Measurements from ENCODE around the gene ZNF883. TPM values are rescaled to one million over a fixed set of nuclear protein-coding genes. Genes with fewer than 3 reads are reported as not detected.
"Not testable (repeated sequence)": the region's sequence is repeated elsewhere in the genome, so short reads cannot be mapped to it uniquely, and the experiment has no call there.

The ZNF883 gene
- 4.3 and 4.4 TPM in 2 replicates for total RNA-seq (ENCODE audit: low replicate concordance)

DNA sequence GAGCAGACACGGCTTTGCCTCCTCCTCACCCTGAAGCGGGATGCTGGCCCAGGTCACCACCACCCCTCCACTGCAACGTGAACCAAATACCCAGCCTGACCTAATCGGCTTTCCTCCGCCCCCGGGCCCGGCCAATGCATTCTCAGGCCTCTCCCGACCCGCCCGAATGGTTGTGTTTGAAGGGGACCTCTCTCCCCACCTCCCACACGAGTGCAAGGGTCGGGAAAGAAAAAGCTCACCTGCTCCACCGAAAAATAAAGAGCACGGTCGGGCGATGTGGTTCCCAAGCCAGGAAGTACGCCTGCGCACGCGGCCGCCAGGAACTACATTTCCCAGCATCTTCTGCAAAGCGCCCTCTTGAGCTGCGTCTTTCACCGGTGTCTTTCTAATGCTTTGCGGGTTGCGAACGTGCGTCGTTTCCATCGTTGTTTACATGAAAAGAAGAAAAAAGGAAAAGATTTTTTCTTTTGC is at the start of gene ZNF883:
Gene ZNF883 (minus strand): TSS at position 282 of the 471 bp plus-strand sequence.
- peak within 1 kb of the TSS; percentile 45 for H3K4me3 ChIP-seq (ENCODE audit: low read depth, low read length)
- TF ChIP-seq, protein P1, sequence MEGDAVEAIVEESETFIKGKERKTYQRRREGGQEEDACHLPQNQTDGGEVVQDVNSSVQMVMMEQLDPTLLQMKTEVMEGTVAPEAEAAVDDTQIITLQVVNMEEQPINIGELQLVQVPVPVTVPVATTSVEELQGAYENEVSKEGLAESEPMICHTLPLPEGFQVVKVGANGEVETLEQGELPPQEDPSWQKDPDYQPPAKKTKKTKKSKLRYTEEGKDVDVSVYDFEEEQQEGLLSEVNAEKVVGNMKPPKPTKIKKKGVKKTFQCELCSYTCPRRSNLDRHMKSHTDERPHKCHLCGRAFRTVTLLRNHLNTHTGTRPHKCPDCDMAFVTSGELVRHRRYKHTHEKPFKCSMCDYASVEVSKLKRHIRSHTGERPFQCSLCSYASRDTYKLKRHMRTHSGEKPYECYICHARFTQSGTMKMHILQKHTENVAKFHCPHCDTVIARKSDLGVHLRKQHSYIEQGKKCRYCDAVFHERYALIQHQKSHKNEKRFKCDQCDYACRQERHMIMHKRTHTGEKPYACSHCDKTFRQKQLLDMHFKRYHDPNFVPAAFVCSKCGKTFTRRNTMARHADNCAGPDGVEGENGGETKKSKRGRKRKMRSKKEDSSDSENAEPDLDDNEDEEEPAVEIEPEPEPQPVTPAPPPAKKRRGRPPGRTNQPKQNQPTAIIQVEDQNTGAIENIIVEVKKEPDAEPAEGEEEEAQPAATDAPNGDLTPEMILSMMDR (IDR thresholded peaks at IDR 0.05; ENCODE audit: insufficient read depth, low read length): no peak
- DNase-seq (ENCODE audit: low read depth): peak; percentile 49

DNA sequence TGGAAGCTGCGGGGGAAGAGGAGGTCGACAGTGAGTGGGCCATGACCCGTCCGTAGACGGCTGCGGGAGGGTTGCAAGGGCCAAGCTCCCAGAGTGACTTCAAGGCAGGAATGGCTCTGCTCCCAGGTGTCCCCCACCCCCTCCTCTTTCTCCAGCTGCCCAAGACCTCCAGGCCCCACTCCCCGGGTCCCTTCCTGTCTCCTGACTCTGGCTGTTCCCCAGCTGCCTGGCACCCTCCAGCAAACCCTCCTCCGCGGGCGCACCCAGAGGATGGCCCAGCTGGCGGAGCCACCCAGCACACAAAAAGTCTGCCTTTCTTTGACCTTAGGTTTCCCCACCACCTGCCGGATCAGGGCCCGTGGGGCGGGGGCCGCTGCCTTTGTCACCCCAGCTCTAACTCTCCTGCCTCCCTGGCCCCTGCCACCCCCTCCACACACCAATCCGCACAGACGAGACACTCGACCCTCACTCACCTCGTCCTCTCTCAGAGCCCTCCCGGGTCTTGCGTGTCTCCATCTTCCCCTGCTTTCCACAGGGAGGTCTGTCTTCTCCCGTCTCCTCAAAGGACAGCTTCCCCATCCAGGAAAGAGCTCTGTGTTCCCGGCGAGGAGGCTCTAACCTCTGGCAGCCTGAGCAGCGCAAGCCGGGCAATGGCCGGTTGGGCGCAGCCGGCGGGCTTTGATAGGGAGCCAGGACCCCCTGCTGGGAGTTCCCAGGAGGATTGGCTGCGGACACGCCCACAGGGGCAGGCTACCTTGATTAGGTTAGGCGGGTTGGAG is 49.3 kb upstream of the ZNF883 start:
- not testable (repeated sequence) for DNase-seq (ENCODE audit: low read depth); H3K4me3 ChIP-seq (ENCODE audit: low read depth, low read length)

DNA sequence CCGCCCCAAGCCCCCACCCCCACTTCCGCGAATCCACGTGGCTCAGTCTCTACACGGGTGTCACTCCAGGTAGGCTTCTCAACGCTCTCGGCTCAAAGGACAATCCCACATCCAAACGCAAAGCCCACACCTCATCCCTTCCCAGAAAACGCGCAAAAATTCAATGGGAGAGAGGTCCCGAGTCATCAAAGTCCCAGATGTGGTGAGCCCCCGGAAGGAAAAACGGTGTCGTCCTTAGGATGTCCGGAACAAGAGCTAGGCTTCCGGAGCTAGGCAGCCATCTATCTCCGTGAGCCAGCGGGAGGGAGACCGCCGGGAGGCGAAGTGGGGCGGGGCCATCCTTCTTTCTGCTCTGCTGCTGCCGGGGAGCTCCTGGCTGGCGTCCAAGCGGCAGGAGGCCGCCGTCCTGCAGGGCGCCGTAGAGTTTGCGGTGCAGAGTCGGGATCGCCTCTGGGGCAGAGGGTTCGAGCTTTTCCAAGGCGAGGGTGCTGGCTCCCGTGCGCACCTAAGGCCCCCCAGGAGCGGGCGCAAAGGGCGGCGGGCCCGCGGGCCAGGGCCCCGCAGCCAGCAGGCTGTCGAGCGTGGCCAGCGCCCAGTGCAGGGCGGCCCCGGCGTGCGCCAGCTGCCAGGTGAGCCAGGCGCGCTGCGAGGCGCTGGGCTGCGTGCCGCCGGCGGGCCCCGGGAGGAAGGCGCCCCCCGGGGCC is 47.7 kb upstream of the ZNF883 start:
- not testable (repeated sequence) for H3K4me3 ChIP-seq (ENCODE audit: low read depth, low read length); DNase-seq (ENCODE audit: low read depth)

DNA sequence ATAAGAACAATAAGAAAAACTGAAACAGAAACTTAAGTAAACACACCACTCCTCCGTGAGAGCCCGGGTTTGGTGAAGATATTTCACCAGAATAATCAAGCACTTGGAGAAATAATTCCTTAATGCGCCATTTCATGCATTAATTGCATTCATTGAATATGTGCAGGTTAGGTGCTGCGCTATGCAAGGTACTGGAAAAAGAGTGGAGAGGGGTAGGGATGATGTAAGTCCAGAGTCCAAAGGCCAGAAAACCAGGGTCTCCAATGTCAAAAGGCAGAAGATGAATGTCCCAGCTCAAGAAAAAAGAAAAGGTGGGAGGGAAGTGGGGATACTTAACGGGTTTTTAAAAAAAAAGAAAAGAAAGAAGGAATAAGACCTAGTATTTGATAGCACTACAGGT is 45.2 kb upstream of the ZNF883 start:
- TF ChIP-seq, protein P1 (IDR thresholded peaks at IDR 0.05; ENCODE audit: insufficient read depth, low read length): no peak
- peak overlapping the region; percentile 91 for H3K4me3 ChIP-seq (ENCODE audit: low read depth, low read length)
- no peak for DNase-seq (ENCODE audit: low read depth)

DNA sequence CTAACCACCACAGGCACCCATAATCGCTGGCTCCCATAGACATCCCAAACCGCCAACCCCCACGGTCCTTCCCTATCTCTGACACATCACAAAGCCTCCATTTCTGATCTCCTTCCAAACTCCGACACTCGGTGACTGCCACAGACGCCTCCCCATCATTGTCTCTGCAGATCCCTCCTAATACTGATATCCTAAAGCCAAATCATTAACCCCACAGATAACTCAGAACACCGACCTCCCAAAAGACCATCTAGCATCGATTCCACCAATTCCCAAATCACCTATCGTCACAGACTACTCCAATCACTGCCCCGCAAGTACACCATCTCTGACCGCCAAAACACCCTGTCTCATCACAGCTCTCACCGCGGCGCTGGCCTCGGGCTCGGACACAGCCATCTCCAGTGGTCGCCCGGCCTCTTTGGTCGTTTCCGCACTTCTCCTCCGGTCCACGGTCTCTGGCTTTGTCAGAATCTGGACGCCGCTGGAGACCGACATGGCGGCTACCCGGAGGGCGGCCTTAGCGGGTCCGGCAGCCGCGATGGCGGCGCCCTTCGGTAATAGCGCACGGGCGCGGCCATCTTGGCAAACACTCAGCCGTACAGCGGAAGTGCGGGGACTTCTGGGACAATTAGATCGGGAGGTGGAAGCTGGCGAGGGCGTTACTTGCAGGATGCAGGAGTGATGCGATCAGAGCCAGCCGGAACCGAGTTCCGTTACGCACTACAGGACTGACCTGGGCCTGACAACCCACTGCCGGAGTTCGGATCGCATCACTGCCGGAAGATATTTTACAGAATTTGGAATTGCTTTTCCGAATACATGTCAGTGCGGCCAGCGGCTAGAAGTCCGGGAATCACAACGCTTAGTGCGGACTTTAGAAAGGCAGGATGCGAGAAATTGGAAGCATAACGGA is 44.5 kb upstream of the ZNF883 start, which contains the start of gene ZFP37:
Gene ZFP37 (minus strand): TSS at position 534 of the 916 bp plus-strand sequence. CDS start 36 bp downstream, at position 498.
- peak within 1 kb of the TSS; percentile 91 for H3K4me3 ChIP-seq (ENCODE audit: low read depth, low read length)
- peak; percentile 97 for DNase-seq (ENCODE audit: low read depth)
- TF ChIP-seq, protein P1 (IDR thresholded peaks at IDR 0.05; ENCODE audit: insufficient read depth, low read length): no peak

DNA sequence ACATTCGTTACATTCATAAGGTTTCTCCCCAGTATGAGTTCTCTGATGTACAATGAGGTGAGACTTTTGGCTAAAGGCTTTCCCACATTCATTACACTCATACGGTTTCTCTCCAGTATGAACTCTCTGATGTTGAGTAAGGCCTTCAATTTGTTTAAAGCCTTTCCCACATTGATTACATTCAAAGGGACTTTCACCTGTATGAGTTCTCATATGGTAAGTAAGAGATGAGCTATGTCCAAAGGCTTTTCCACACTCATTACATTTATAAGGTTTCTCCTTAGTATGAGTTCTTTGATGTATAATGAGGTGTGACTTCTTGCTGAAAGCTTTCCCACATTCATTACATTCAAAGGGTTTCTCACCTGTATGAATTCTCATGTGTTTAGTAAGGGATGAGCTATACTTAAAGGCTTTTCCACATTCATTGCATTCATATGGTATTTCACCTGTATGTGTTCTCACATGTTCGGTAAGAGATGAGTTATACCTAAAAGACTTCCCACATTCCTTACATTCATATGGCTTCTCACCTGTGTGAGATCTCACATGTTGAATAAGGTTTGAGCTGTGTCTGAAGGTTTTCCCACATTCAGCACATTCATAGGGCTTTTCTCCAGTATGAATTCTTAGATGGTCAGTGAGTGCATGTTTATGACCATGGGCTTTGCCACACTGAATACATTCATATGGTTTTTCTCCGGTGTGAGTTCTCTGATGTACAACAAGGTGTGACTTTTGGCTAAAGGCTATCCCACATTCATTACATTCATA is 31.1 kb upstream of the ZNF883 start:
- H3K4me3 ChIP-seq (ENCODE audit: low read depth, low read length): no peak overlapping the region
- DNase-seq (ENCODE audit: low read depth): peak; percentile 6
- TF ChIP-seq, protein P1 (IDR thresholded peaks at IDR 0.05; ENCODE audit: insufficient read depth, low read length): no peak

DNA sequence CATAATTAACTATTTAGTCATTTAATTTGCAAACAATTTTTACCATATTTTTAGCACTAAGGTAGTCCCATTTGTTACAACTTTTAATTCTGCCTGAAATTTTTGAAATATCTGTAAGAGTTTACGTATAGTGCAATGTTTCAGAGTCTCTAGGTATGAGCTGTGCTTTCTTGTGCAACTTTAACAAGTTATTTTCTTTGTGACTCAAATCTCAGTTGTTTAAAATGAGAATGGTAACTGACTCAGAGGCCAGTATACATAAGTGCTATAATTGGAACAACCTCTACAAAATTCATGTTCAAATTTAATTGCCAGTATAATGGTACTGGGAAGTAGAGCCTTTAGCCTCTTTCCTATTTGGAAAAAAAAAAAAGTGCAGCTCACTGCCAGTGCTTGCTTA is 14.2 kb upstream of the ZNF883 start:
- no peak overlapping the region for H3K4me3 ChIP-seq (ENCODE audit: low read depth, low read length)
- no peak for DNase-seq (ENCODE audit: low read depth)
- TF ChIP-seq, protein P1 (IDR thresholded peaks at IDR 0.05; ENCODE audit: insufficient read depth, low read length): no peak
